ENCODE data around the gene SPINT2. TPM values are rescaled to one million over a fixed set of nuclear protein-coding genes. Genes with fewer than 3 reads are reported as not detected.
A peak's percentile ranks its signal among the peaks of the same experiment; 100 is the strongest.

Gene SPINT2
- total RNA-seq, 1 donor from 2014 or later, result 6.8 TPM

DNA sequence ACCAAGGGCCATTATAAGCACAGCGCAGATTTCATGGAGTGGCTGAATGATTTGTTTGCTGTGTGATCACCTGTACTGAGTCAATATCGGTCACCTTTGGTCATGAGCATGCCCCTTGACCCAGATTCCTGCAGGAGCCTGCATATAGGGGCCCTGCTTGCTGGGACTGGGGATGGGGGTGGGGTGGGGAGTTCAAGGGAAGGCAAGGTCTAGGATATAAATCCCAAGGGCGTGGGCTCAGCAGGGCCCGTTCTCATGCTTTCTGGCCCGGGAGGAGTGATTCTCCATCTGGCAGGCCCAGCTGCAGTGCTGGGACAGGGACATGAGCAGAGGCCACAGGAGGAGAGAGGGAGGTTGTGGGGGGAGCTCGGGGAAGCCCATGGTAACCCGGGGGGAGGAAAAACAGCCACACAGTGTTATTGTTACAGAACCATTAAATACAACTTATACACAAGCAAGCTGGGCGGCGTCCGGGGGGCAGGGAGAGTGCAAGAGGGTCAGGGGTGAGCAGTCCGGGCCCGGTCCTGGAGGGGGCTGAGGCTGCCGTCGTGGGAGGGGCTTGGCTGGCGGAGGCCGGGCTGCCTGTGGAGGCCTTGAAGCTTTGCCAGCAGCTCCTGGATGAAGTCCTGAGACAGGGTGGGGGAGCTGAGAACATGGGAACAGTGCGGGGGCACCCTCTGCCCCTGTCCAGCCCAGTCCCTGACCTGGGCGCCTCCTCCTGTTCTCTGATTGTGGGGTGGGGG is 13.4 kb upstream of the SPINT2 start:
- H3K27ac ChIP-seq (replicated peaks), result peak overlapping the region; percentile 95
- peak overlapping the region; percentile 82 for H3K4me3 ChIP-seq
- TF ChIP-seq, protein P1, sequence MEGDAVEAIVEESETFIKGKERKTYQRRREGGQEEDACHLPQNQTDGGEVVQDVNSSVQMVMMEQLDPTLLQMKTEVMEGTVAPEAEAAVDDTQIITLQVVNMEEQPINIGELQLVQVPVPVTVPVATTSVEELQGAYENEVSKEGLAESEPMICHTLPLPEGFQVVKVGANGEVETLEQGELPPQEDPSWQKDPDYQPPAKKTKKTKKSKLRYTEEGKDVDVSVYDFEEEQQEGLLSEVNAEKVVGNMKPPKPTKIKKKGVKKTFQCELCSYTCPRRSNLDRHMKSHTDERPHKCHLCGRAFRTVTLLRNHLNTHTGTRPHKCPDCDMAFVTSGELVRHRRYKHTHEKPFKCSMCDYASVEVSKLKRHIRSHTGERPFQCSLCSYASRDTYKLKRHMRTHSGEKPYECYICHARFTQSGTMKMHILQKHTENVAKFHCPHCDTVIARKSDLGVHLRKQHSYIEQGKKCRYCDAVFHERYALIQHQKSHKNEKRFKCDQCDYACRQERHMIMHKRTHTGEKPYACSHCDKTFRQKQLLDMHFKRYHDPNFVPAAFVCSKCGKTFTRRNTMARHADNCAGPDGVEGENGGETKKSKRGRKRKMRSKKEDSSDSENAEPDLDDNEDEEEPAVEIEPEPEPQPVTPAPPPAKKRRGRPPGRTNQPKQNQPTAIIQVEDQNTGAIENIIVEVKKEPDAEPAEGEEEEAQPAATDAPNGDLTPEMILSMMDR (IDR thresholded peaks at IDR 0.05; ENCODE audit: borderline replicate concordance), result no peak
- peaks cover 2% of the 10 kb centered on the region for H3K27me3 ChIP-seq (ENCODE audit: low read depth)
- peaks cover 90% of the 10 kb centered on the region for H3K4me1 ChIP-seq
- no peaks in the 10 kb centered on the region for H3K9me3 ChIP-seq (replicated peaks)
- intact Hi-C loops (cut with micrococcal nuclease), result no loop called here
- H3K36me3 ChIP-seq, result no peaks in the 10 kb centered on the region
- peak; percentile 85 for DNase-seq

DNA sequence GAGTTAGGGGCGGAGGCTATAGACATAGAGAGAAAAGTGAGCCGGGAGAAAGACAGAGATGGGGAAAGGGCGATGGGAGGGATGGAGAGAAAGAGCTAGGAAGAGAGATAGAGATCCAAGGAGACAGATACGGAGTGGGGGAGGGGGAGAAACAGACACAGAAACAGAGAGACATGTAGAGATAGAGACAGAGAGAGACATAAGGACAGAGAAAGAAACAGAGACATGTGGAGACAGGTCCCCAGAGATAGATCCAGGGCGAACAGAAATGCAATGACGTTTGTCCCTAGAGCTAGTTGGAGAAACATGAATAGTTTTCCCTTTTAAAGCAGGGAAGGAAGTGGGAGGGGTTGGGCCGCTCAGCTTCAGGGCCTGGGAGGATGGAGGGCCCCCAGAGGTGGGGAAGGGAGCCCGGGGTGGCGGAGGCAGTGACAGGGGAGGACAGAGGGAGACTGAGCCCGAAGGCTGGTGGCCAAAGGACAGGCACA is 12.8 kb upstream of the SPINT2 start:
- peaks cover 90% of the 10 kb centered on the region for H3K4me1 ChIP-seq
- peak overlapping the region; percentile 95 for H3K27ac ChIP-seq (replicated peaks)
- intact Hi-C loops (cut with micrococcal nuclease), result no loop called here
- peaks cover 8% of the 10 kb centered on the region for H3K27me3 ChIP-seq (ENCODE audit: low read depth)
- peak; percentile 71 for DNase-seq
- TF ChIP-seq, protein P1 (IDR thresholded peaks at IDR 0.05; ENCODE audit: borderline replicate concordance), result no peak
- H3K4me3 ChIP-seq, result peak overlapping the region; percentile 82
- no peaks in the 10 kb centered on the region for H3K36me3 ChIP-seq
- no peaks in the 10 kb centered on the region for H3K9me3 ChIP-seq (replicated peaks)

DNA sequence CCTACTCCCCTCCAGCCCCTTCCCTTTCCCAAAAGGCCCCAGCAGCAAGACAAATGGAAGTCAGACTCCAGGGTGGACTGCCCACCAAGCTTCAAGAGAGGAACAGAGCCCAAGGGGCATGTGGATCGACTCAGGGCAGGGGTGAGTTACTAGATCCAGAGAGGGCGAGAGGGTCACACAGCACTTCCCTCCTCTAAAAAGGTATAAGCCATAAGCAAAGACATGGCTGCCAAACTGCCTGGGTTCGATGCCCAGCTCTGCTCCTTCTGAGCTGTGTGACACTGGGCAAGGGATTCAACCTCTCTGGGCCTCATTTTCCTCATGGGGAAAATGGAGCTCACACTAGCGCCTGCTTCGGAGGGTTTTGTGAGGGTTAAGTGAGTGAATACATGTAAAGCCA is 12.0 kb upstream of the SPINT2 start:
- peaks cover 14% of the 10 kb centered on the region for H3K27me3 ChIP-seq (ENCODE audit: low read depth)
- peaks cover 87% of the 10 kb centered on the region for H3K4me1 ChIP-seq
- TF ChIP-seq, protein P1 (IDR thresholded peaks at IDR 0.05; ENCODE audit: borderline replicate concordance), result no peak
- H3K36me3 ChIP-seq, result no peaks in the 10 kb centered on the region
- H3K4me3 ChIP-seq, result peak overlapping the region; percentile 82
- no peak for DNase-seq
- H3K9me3 ChIP-seq (replicated peaks), result no peaks in the 10 kb centered on the region
- peak overlapping the region; percentile 95 for H3K27ac ChIP-seq (replicated peaks)
- intact Hi-C loops (cut with micrococcal nuclease), result no loop called here

DNA sequence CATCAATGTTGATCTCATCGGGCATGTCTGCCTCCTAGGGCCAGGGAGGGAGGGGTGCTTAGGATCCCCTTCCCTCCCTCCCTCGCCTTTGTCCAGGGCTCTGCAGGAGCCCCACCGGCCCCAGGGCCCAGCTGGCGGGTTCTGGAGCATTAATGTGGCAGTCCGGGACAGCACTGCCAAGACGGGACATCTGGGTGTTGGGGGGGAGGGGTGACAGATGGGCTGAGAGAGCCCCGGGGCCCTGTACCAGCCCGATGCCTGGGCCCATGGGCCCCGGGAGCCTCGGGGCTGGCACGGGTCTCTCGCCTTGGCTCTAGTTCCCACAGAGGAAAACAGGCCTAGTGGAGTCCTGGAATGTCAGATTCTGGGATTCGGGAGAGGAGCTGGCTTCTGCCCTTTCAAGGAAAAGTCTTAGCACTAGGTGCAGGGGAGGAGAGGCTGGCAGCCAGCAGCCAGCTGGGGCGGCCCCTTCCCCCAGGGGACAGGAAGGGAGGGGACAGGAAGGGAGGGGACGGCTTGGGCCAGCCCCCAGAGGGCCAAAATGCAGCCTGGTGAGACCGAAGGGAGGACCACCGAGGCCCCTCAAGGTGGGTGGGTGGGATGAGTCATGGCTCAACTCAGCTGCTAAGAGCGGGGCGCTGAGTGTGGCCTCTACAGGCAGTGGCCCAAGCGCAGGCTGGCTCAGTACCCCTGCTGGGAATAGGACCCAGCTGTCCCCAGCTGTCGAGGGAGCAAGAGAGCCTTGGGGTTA is 11.3 kb upstream of the SPINT2 start:
- peaks cover 14% of the 10 kb centered on the region for H3K27me3 ChIP-seq (ENCODE audit: low read depth)
- TF ChIP-seq, protein P1 (IDR thresholded peaks at IDR 0.05; ENCODE audit: borderline replicate concordance), result no peak
- intact Hi-C loops (cut with micrococcal nuclease), result no loop called here
- peak overlapping the region; percentile 95 for H3K27ac ChIP-seq (replicated peaks)
- peaks cover 79% of the 10 kb centered on the region for H3K4me1 ChIP-seq
- H3K36me3 ChIP-seq, result no peaks in the 10 kb centered on the region
- H3K9me3 ChIP-seq (replicated peaks), result no peaks in the 10 kb centered on the region
- peak; percentile 53 for DNase-seq
- peak overlapping the region; percentile 82 for H3K4me3 ChIP-seq

DNA sequence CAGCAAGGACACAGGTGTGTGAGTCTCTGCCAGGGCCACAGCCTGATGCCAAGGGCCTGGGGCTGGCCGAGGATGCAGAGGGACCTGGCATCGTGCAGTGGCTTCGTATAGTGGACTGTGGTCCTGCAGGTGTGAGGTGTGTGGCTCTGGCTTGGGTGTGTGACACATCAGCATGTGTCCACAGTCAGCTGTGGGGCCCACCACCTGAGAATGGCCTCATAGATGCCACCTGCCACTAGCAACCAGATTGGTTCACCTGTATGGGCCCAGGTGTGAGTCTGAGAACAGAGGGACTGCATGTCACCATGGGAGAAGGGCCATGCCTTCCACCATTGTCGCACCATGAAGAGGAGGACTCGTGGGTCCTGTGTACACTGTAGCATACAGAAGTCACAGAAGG is 10.6 kb upstream of the SPINT2 start:
- no peak for DNase-seq
- H3K4me1 ChIP-seq, result peaks cover 73% of the 10 kb centered on the region
- intact Hi-C loops (cut with micrococcal nuclease), result no loop called here

More for the DNA sequence above, 10.6 kb upstream of the SPINT2 start:
- TF ChIP-seq, protein P1 (IDR thresholded peaks at IDR 0.05; ENCODE audit: borderline replicate concordance), result no peak
- Histone ChIP-seq H3K9me3 (replicated peaks) (no peaks in the 10 kb centered on the region), H3K4me3 (peak overlapping the region; percentile 82), H3K36me3 (no peaks in the 10 kb centered on the region), H3K27ac (replicated peaks) (peak overlapping the region; percentile 95), H3K27me3 (ENCODE audit: low read depth) (peaks cover 14% of the 10 kb centered on the region)

Data from left ventricle myocardium inferior (tissue), 1 donor.